Measurements from ENCODE around the gene APOB.

The APOB gene

GRCh38 chr2:20962939-20963557 lies 80.8 kb downstream of the APOB start:
- POLR2A ChIA-PET = no interaction called here
- H3K4me3 ChIP-seq (ENCODE audit: low read depth, low read length) = no peak overlapping the region
- DNase-seq (ENCODE audit: low read depth, low spot score) = no peak
- TF ChIP-seq CTCF (IDR thresholded peaks at IDR 0.05; ENCODE audit: insufficient read depth, low read length, missing control alignments) = peak; percentile 89
- CTCF ChIA-PET = interaction anchor here (0.6 to 13.3 kb wide), 29 partner anchors 9 to 312 kb away, joined by 3 to 382 read pairs (median 5); partner anchors contain the start of genes GDF7, HS1BP3 and LDAH

- no peak for TF ChIP-seq CTCF (IDR thresholded peaks at IDR 0.05; ENCODE audit: insufficient read depth, low read length, missing control alignments)
- no peak for DNase-seq (ENCODE audit: low read depth, low spot score)
- CTCF ChIA-PET = interaction anchor here (0.8 to 13.3 kb wide), 17 partner anchors 9 to 306 kb away, joined by 3 to 382 read pairs (median 6); partner anchors contain the start of gene GDF7
- H3K4me3 ChIP-seq (ENCODE audit: low read depth, low read length) = no peak overlapping the region
- POLR2A ChIA-PET = no interaction called here
These were observed 82.0 kb downstream of the APOB start for GRCh38 chr2:20961858-20962257.

GRCh38 chr2:20960003-20960402 lies 83.9 kb downstream of the APOB start:
- no peak for TF ChIP-seq CTCF (IDR thresholded peaks at IDR 0.05; ENCODE audit: insufficient read depth, low read length, missing control alignments)
- DNase-seq (ENCODE audit: low read depth, low spot score) = no peak
- ChIA-PET CTCF (interaction anchor here (1.0 to 13.3 kb wide), 4 partner anchors 26 to 296 kb away, joined by 3 to 382 read pairs (median 70); partner anchors contain the start of gene GDF7), POLR2A (no interaction called here)
- no peak overlapping the region for H3K4me3 ChIP-seq (ENCODE audit: low read depth, low read length)

- DNase-seq (ENCODE audit: low read depth, low spot score) = no peak
- ChIA-PET POLR2A (no interaction called here), CTCF (interaction anchor here (1.0 to 13.3 kb wide), 7 partner anchors 9 to 296 kb away, joined by 3 to 382 read pairs (median 3); partner anchors contain the start of gene GDF7)
- TF ChIP-seq CTCF (IDR thresholded peaks at IDR 0.05; ENCODE audit: insufficient read depth, low read length, missing control alignments) = no peak
- no peak overlapping the region for H3K4me3 ChIP-seq (ENCODE audit: low read depth, low read length)
These were observed 84.6 kb downstream of the APOB start for GRCh38 chr2:20959252-20959651.

GRCh38 chr2:20957788-20958525 lies 85.9 kb downstream of the APOB start:
- DNase-seq (ENCODE audit: low read depth, low spot score) = no peak
- TF ChIP-seq CTCF (IDR thresholded peaks at IDR 0.05; ENCODE audit: insufficient read depth, low read length, missing control alignments) = no peak
- no peak overlapping the region for H3K4me3 ChIP-seq (ENCODE audit: low read depth, low read length)
- POLR2A ChIA-PET = no interaction called here
- CTCF ChIA-PET = interaction anchor here (1.1 to 13.3 kb wide), 4 partner anchors 10 to 294 kb away, joined by 3 to 382 read pairs (median 4); partner anchors contain the start of gene GDF7
